PC-3 (cell line): Measurements from ENCODE around the gene UBAC1. TPM values are rescaled to one million over a fixed set of nuclear protein-coding genes. Genes with fewer than 3 reads are reported as not detected.
A peak's percentile ranks its signal among the peaks of the same experiment; 100 is the strongest.

Source experiments
- ATAC-seq: fragments of 200-7000 bp; cut with Tn5 transposase; 2 replicates; pipeline ENCODE4 v1.9.1; 2020; ENCODE audit warnings: mild to moderate bottlenecking, moderate library complexity
- BruUV-seq: library from RNA; stranded (reverse); fragments of 400-500 nt; replicated peaks from 2 replicates; lab custom pipeline; 2021; lab: Mats Ljungman, UMichigan
- CTCF ChIA-PET: fragments of 300-600 bp; sonication (Branson Sonifier 250); formaldehyde crosslinking; loops from one replicate; lab custom pipeline; 2022; ENCODE audit warnings: antibody characterized with exemption; lab: Charles Lee
- POLR2A ChIA-PET: fragments of 300-600 bp; sonication (Branson Sonifier 250); formaldehyde crosslinking; loops from one replicate; lab custom pipeline; 2022; ENCODE audit warnings: antibody characterized with exemption; ENCODE audit not compliant: unreplicated experiment; lab: Charles Lee
- DNase-seq: peaks from one replicate; pipeline ENCODE4 v3.0.0-alpha.2; 2015
- H2AFZ ChIP-seq: fragments of 300-600 bp; sonication (generic); 2 replicates; pipeline ENCODE4 v1.6.0; 2016; ENCODE audit warnings: antibody characterized with exemption, low read length
- H3F3A ChIP-seq: fragments of 300-600 bp; sonication (generic); one replicate; pipeline ENCODE4 v1.6.0; 2017; ENCODE audit warnings: antibody characterized with exemption, low read length, control low read depth, mild to moderate bottlenecking; ENCODE audit not compliant: unreplicated experiment
- H3K27ac ChIP-seq: fragments of 300-600 bp; sonication (generic); 2 replicates; pipeline ENCODE4 v1.5.1; 2016; ENCODE audit warnings: mild to moderate bottlenecking, low read length
- H3K27me3 ChIP-seq: fragments of 300-600 bp; sonication (generic); 2 replicates; pipeline ENCODE4 v1.6.1; 2016; ENCODE audit warnings: low read length, mixed read lengths
- H3K36me3 ChIP-seq: fragments of 300-600 bp; sonication (generic); 2 replicates; pipeline ENCODE4 v1.6.1; 2016; ENCODE audit warnings: low read depth, mixed run types, low read length, mixed read lengths
- H3K4me1 ChIP-seq: fragments of 300-600 bp; sonication (generic); 2 replicates; pipeline ENCODE4 v1.5.1; 2016; ENCODE audit warnings: low read length; ENCODE audit not compliant: insufficient read depth
- H3K4me2 ChIP-seq: fragments of 300-600 bp; sonication (generic); 2 replicates; pipeline ENCODE4 v1.6.0; 2016; ENCODE audit warnings: low read length
- H3K4me3 ChIP-seq: fragments of 300-600 bp; sonication (generic); 2 replicates; pipeline ENCODE4 v1.5.1; 2016; ENCODE audit warnings: mild to moderate bottlenecking, low read length, mixed read lengths
- H3K79me2 ChIP-seq: fragments of 300-600 bp; sonication (generic); 2 replicates; pipeline ENCODE4 v1.6.1; 2017; ENCODE audit warnings: low read length, mixed read lengths
- H3K9ac ChIP-seq: fragments of 300-600 bp; sonication (generic); 2 replicates; pipeline ENCODE4 v1.6.0; 2016; ENCODE audit warnings: mild to moderate bottlenecking, low read length
- H3K9me2 ChIP-seq: fragments of 300-600 bp; sonication (generic); replicated peaks from 2 replicates; pipeline ENCODE4 v1.6.1; 2016; ENCODE audit warnings: mixed run types, low read length, mixed read lengths
- H3K9me3 ChIP-seq: fragments of 300-600 bp; sonication (generic); 2 replicates; pipeline ENCODE4 v1.6.1; 2016; ENCODE audit warnings: low read length, mixed read lengths
- H4K20me1 ChIP-seq: fragments of 300-600 bp; sonication (generic); 2 replicates; pipeline ENCODE4 v1.6.1; 2016; ENCODE audit warnings: low read length, mixed read lengths
- CTCF ChIP-seq: fragments of 300-600 bp; sonication (generic); conservative IDR thresholded peaks from 2 replicates; pipeline ENCODE4 v1.5.1; 2017; ENCODE audit warnings: antibody characterized with exemption, low read depth, mild to moderate bottlenecking, low read length
- EZH2 ChIP-seq: fragments of 300-600 bp; sonication (generic); IDR thresholded peaks from one replicate; pipeline ENCODE4 v1.6.1; 2017; ENCODE audit warnings: antibody characterized with exemption, mild to moderate bottlenecking, low read length; ENCODE audit not compliant: unreplicated experiment
- EZH2phosphoT487 ChIP-seq: fragments of 300-600 bp; sonication (generic); IDR thresholded peaks from 2 replicates; pipeline ENCODE4 v1.6.1; 2018; ENCODE audit warnings: mild to moderate bottlenecking, antibody characterized with exemption, low read length, borderline replicate concordance
- intact Hi-C: fragments of 100-400 bp; cut with micrococcal nuclease; formaldehyde crosslinking; loops from 2 replicates; pipeline ENCODE4 v1.9.0; 2023
- total RNA-seq: library from RNA; depleted of rRNA; stranded (reverse); fragments of >200 nt; gene quantifications from 2 replicates; pipeline ENCODE4 v1.2.3, GENCODE V29; 2014

The UBAC1 gene
- total RNA-seq, 1 experiment from 2014 or later: 77.3 TPM

DNA sequence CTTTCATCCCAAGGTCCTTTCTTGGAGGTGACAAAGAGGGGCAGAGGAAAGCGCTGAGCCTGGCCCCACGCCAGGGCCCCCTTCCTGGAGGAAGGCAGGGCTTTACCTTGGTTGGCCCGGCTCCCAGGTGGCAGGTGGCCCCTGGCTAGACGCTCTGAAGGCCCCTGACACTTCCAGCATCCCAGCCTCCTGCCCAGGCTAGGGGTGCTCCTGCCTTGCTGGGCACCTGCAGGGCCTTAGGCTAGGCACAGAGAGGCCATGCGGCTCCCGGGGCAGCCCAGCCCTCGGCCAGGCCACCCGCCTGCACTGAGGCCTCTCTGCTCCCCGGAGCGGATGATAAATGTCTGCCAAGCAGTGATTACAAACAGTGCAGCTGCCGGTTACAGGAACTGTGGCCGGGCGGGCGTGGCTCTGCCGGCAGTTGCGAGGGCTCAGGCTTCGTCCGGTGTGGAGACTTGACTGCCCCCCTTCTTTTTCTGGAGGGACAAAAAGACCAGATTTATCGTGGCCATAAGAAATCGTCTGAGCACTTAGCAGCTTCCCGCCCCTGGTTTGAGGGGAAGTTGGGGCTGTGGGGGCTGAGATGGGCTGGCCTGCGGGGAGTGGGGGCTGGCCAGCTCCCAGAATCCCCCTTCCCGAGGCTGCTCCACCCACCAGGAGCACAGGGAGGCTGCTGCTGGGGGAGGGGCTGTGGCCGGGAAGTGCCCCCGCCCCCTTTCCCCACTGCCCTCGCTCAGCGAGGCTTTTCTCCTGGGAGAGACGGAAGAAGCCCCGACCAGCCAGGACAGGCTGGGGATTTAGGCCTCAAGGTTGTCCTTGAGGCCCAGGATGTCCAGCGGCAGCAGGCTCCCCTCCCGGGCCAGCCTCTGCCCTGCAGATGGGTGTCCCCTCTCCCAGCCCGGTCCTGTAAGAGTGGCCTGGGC lies 31.6 kb upstream of the UBAC1 start:
- ATAC-seq (peak; percentile 84), DNase-seq (peak; percentile 69)
- intact Hi-C loops: loop anchor here (2.0 kb wide), 1 partner anchor 60 kb away; no protein-coding TSS in a partner anchor
- Histone ChIP-seq H3K9me3 (no peaks in the 10 kb centered on the region), H4K20me1 (no peaks in the 10 kb centered on the region), H3K27ac (peak overlapping the region; percentile 80), H3K4me3 (peak overlapping the region; percentile 47), H3K9ac (peak overlapping the region; percentile 74), H2AFZ (peak overlapping the region; percentile 89), H3K36me3 (no peaks in the 10 kb centered on the region), H3K79me2 (no peaks in the 10 kb centered on the region), H3K4me2 (peak overlapping the region; percentile 86), H3K9me2 (no peaks in the 10 kb centered on the region), H3F3A (no peaks in the 10 kb centered on the region), H3K4me1 (peaks cover 16% of the 10 kb centered on the region), H3K27me3 (no peaks in the 10 kb centered on the region)
- CTCF ChIA-PET: no interaction called here
- BruUV-seq: no TSS peak
- POLR2A ChIA-PET: no interaction called here
- TF ChIP-seq EZH2 (no peak), CTCF (no peak), EZH2phosphoT487 (no peak)

DNA sequence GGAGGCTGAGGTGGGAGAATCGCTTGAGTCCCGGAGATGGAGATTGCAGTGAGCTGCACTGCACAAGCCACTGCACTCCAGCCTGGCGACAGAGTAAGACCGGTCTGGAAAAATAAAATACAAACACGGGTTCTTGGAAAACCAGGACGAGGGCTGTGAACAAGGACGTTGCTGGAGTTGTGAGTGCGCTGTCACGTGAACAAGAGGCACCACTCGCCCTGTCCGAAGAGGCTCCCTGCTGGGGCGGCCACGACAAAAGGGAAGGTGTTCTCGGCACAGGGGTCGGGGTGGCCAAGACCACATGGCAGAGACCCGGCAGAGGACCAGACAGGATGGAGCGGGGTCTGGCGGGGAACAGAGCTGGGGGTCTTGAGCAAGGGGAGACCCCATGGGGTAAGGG lies 30.6 kb upstream of the UBAC1 start:
- DNase-seq (no peak), ATAC-seq (no peak)
- Histone ChIP-seq H3K9me3 (no peaks in the 10 kb centered on the region), H3K9ac (no peak overlapping the region), H2AFZ (no peak overlapping the region), H4K20me1 (no peaks in the 10 kb centered on the region), H3K9me2 (no peaks in the 10 kb centered on the region), H3F3A (no peaks in the 10 kb centered on the region), H3K4me3 (no peak overlapping the region), H3K79me2 (no peaks in the 10 kb centered on the region), H3K4me1 (peaks cover 16% of the 10 kb centered on the region), H3K27me3 (no peaks in the 10 kb centered on the region), H3K36me3 (no peaks in the 10 kb centered on the region), H3K4me2 (no peak overlapping the region), H3K27ac (0 out of 2 replicates have a peak overlapping the region, but pooled peaks have one; percentile 80)
- ChIA-PET POLR2A (no interaction called here), CTCF (no interaction called here)
- TF ChIP-seq CTCF (no peak), EZH2 (no peak), EZH2phosphoT487 (no peak)
- intact Hi-C loops: loop anchor here (2.0 kb wide), 1 partner anchor 61 kb away; no protein-coding TSS in a partner anchor
- BruUV-seq: no TSS peak
